IPS-20b (cell line): ENCODE measurements around the gene ARHGAP6.

Experiments used
- H3K27ac ChIP-seq: one replicate; pipeline ENCODE4 v1.5.1; 2013; ENCODE audit warnings: low read length
- H3K27me3 ChIP-seq: 2 replicates; pipeline ENCODE4 v1.6.1; 2013; ENCODE audit warnings: mild to moderate bottlenecking, low read length, inconsistent platforms; ENCODE audit not compliant: insufficient read depth
- H3K36me3 ChIP-seq: 2 replicates; pipeline ENCODE4 v1.6.1; 2013; ENCODE audit warnings: low read depth, mild to moderate bottlenecking, inconsistent platforms, low read length, moderate library complexity; ENCODE audit not compliant: insufficient read depth
- H3K4me1 ChIP-seq: 2 replicates; pipeline ENCODE4 v1.6.1; 2013; ENCODE audit warnings: mild to moderate bottlenecking, control low read depth, inconsistent platforms, low read length, moderate library complexity; ENCODE audit not compliant: insufficient read depth
- H3K4me3 ChIP-seq: 2 replicates; pipeline ENCODE4 v1.5.1; 2013; ENCODE audit warnings: mild to moderate bottlenecking, low read length, inconsistent platforms
- H3K9ac ChIP-seq: 2 replicates; pipeline ENCODE4 v1.6.1; 2013; ENCODE audit warnings: low read depth, mild to moderate bottlenecking, inconsistent platforms, low read length, moderate library complexity
- H3K9me3 ChIP-seq: 2 replicates; pipeline ENCODE4 v1.6.1; 2013; ENCODE audit warnings: mild to moderate bottlenecking, low read depth, low read length, inconsistent platforms; ENCODE audit not compliant: insufficient read depth

Gene ARHGAP6

GRCh38 chrX:11190745-11191510 lies 474.8 kb downstream of the ARHGAP6 start:
- no peaks in the 10 kb centered on the region for H3K4me1 ChIP-seq
- H3K4me3 ChIP-seq, result no peak overlapping the region
- no peaks in the 10 kb centered on the region for H3K36me3 ChIP-seq
- no peak overlapping the region for H3K9ac ChIP-seq
- H3K27me3 ChIP-seq, result no peaks in the 10 kb centered on the region
- no peak overlapping the region for H3K27ac ChIP-seq
- no peaks in the 10 kb centered on the region for H3K9me3 ChIP-seq

DNA sequence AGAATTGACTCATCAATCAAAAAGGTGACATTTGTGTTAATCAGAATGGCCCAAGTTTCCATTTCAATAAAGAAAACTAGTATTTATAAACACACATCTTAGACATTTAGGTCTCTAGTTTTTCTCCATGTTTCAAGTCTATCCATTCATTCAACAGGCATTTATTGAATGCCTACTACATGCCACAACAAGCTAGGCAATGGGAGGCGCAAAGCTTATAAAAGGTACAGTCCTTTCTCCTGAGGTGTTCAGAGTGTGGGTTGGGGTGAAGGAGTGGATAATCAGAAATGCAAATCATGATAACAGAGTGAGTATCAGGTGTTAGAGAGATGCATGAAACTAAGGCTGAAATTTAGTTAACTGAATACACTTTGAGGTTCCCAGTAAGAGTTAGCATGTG lies 476.6 kb downstream of the ARHGAP6 start:
- H3K27me3 ChIP-seq, result no peaks in the 10 kb centered on the region
- H3K36me3 ChIP-seq, result no peaks in the 10 kb centered on the region
- H3K4me1 ChIP-seq, result no peaks in the 10 kb centered on the region
- no peak overlapping the region for H3K27ac ChIP-seq
- H3K9ac ChIP-seq, result no peak overlapping the region
- H3K4me3 ChIP-seq, result no peak overlapping the region
- no peaks in the 10 kb centered on the region for H3K9me3 ChIP-seq

- H3K27ac ChIP-seq, result no peak overlapping the region
- H3K36me3 ChIP-seq, result no peaks in the 10 kb centered on the region
- H3K27me3 ChIP-seq, result no peaks in the 10 kb centered on the region
- no peak overlapping the region for H3K4me3 ChIP-seq
- no peaks in the 10 kb centered on the region for H3K4me1 ChIP-seq
- no peaks in the 10 kb centered on the region for H3K9me3 ChIP-seq
- no peak overlapping the region for H3K9ac ChIP-seq
Observed at GRCh38 chrX:11188664-11189063, 477.1 kb downstream of the ARHGAP6 start.

GRCh38 chrX:11187001-11187400 lies 478.7 kb downstream of the ARHGAP6 start:
- Histone ChIP-seq H3K9me3 (no peaks in the 10 kb centered on the region), H3K36me3 (no peaks in the 10 kb centered on the region), H3K27me3 (no peaks in the 10 kb centered on the region), H3K4me3 (no peak overlapping the region), H3K4me1 (no peaks in the 10 kb centered on the region), H3K27ac (no peak overlapping the region), H3K9ac (no peak overlapping the region)

GRCh38 chrX:11185861-11186260 lies 479.9 kb downstream of the ARHGAP6 start:
- Histone ChIP-seq H3K36me3 (no peaks in the 10 kb centered on the region), H3K9ac (no peak overlapping the region), H3K9me3 (no peaks in the 10 kb centered on the region), H3K27ac (no peak overlapping the region), H3K27me3 (no peaks in the 10 kb centered on the region), H3K4me1 (no peaks in the 10 kb centered on the region), H3K4me3 (no peak overlapping the region)

GRCh38 chrX:11180571-11180970 lies 485.1 kb downstream of the ARHGAP6 start:
- Histone ChIP-seq H3K9ac (no peak overlapping the region), H3K9me3 (no peaks in the 10 kb centered on the region), H3K36me3 (no peaks in the 10 kb centered on the region), H3K27me3 (no peaks in the 10 kb centered on the region), H3K4me3 (no peak overlapping the region), H3K4me1 (no peaks in the 10 kb centered on the region), H3K27ac (no peak overlapping the region)

GRCh38 chrX:11172415-11172814 lies 493.3 kb downstream of the ARHGAP6 start:
- H3K9me3 ChIP-seq, result no peaks in the 10 kb centered on the region
- no peaks in the 10 kb centered on the region for H3K4me1 ChIP-seq
- no peaks in the 10 kb centered on the region for H3K36me3 ChIP-seq
- H3K27me3 ChIP-seq, result no peaks in the 10 kb centered on the region
- H3K4me3 ChIP-seq, result no peak overlapping the region
- no peak overlapping the region for H3K9ac ChIP-seq
- no peak overlapping the region for H3K27ac ChIP-seq

- Histone ChIP-seq H3K4me3 (no peak overlapping the region), H3K27me3 (no peaks in the 10 kb centered on the region), H3K4me1 (no peaks in the 10 kb centered on the region), H3K36me3 (no peaks in the 10 kb centered on the region), H3K27ac (no peak overlapping the region), H3K9me3 (no peaks in the 10 kb centered on the region), H3K9ac (no peak overlapping the region)
Observed at GRCh38 chrX:11171956-11172355, 493.8 kb downstream of the ARHGAP6 start.

DNA sequence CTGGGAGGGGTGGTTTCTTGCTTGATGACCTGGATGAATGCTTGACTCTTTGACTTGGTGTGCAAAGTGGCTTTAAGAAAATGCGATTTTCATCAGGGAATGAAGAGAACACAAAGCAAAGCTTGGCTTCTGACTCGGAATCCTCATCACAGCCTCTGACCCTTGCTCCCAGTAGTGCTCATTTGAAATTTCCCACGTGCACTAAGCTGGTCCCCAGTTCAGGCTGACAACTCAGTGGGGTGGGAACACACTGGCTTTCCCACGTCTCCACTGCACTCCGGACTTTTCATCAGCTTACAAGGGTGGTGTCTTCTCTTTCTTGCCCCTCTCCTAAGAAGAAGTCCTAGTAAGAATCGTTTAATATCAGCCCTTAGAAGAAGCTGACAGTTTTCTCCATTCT lies 501.3 kb downstream of the ARHGAP6 start:
- H3K9ac ChIP-seq, result no peak overlapping the region
- no peak overlapping the region for H3K27ac ChIP-seq
- H3K9me3 ChIP-seq, result no peaks in the 10 kb centered on the region
- no peaks in the 10 kb centered on the region for H3K36me3 ChIP-seq
- H3K4me1 ChIP-seq, result peaks cover 4% of the 10 kb centered on the region; the same call in 1 of the 2 replicates
- H3K27me3 ChIP-seq, result no peaks in the 10 kb centered on the region
- no peak overlapping the region for H3K4me3 ChIP-seq

DNA sequence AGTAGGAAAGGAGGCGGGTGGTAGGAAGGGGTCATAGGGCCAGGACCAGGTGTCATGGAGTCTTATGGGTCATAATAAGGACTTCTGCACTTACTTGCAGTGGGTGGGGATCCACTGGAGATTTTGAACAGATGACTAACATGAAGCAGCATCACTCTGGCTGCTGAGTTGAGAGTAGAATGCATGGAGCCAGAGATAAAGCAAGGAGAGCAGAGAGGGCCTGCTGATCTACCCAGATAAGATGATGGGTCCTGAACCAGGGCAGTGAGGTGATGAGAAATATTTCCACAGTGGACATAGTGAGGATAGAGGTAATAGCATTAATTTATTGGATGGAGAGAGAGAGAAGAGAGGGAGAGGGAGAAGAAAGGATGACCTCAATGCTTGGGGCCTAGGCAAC lies 506.6 kb downstream of the ARHGAP6 start:
- Histone ChIP-seq H3K9me3 (no peaks in the 10 kb centered on the region), H3K36me3 (no peaks in the 10 kb centered on the region), H3K4me1 (no peaks in the 10 kb centered on the region), H3K9ac (no peak overlapping the region), H3K27ac (no peak overlapping the region), H3K4me3 (no peak overlapping the region), H3K27me3 (no peaks in the 10 kb centered on the region)

GRCh38 chrX:11151799-11152559 lies 513.7 kb downstream of the ARHGAP6 start:
- Histone ChIP-seq H3K27me3 (no peaks in the 10 kb centered on the region), H3K4me3 (no peak overlapping the region)

DNA sequence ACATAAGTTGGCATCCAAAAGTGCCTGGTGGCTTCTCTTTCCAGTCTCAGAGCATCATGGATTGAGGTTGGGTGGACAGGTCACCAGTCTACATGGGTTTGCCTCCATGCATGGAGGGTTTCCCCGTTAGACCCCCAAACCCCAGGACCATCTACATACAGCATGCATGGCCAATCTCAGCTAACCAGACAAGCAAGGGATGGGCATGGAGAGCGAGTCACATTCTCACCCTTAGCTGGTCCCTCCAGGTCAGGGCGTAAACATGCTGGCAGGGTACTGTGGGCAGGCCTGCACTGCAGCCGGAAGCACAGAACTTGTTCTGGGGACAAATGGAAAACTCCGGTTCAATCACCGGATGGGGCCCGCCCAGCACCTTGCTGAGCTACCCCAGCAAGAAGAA lies 517.3 kb downstream of the ARHGAP6 start:
- Histone ChIP-seq H3K9ac (no peak overlapping the region), H3K27ac (no peak overlapping the region), H3K36me3 (no peaks in the 10 kb centered on the region), H3K9me3 (no peaks in the 10 kb centered on the region), H3K4me1 (no peaks in the 10 kb centered on the region), H3K27me3 (no peaks in the 10 kb centered on the region), H3K4me3 (no peak overlapping the region)

More at GRCh38 chrX:11151799-11152559, 513.7 kb downstream of the ARHGAP6 start:
- Histone ChIP-seq H3K27ac (no peak overlapping the region), H3K9ac (no peak overlapping the region), H3K4me1 (no peaks in the 10 kb centered on the region), H3K36me3 (no peaks in the 10 kb centered on the region), H3K9me3 (no peaks in the 10 kb centered on the region)
